GM23338 (cell line): ENCODE data around the gene MAST4. TPM values are rescaled to one million over a fixed set of nuclear protein-coding genes. Genes with fewer than 3 reads are reported as not detected.

ENCODE experiments used
- ATAC-seq: fragments of 200-7000 bp; cut with Tn5 transposase; 3 replicates; pipeline ENCODE4 v1.9.1; 2020
- DNase-seq: peaks from one replicate; pipeline ENCODE4 v3.0.0-alpha.2; 2015; ENCODE audit warnings: low spot score
- H2AFZ ChIP-seq: fragments of 200-600 bp; sonication (generic); 2 replicates; pipeline ENCODE4 v1.8.0; 2016; ENCODE audit warnings: antibody characterized with exemption, mild to moderate bottlenecking, moderate library complexity
- H3F3A ChIP-seq: fragments of 200-600 bp; sonication (generic); replicated peaks from 2 replicates; pipeline ENCODE4 v1.8.0; 2017; ENCODE audit warnings: antibody characterized with exemption, mixed run types, low read depth
- H3K27ac ChIP-seq: fragments of 200-600 bp; sonication (generic); 2 replicates; pipeline ENCODE4 v1.6.1; 2016; ENCODE audit warnings: low read depth
- H3K27me3 ChIP-seq: fragments of 200-600 bp; sonication (generic); 2 replicates; pipeline ENCODE4 v1.8.0; 2016; ENCODE audit warnings: mild to moderate bottlenecking, mixed run types, moderate library complexity; ENCODE audit not compliant: insufficient read depth
- H3K36me3 ChIP-seq: fragments of 200-600 bp; sonication (generic); 2 replicates; pipeline ENCODE4 v1.8.0; 2016; ENCODE audit warnings: mild to moderate bottlenecking; ENCODE audit not compliant: insufficient read depth
- H3K4me1 ChIP-seq: fragments of 200-600 bp; sonication (generic); 2 replicates; pipeline ENCODE4 v1.8.0; 2016; ENCODE audit warnings: mild to moderate bottlenecking, moderate library complexity; ENCODE audit not compliant: insufficient read depth
- H3K4me2 ChIP-seq: fragments of 200-600 bp; sonication (generic); 2 replicates; pipeline ENCODE4 v1.7.1; 2017; ENCODE audit warnings: mixed run types
- H3K4me3 ChIP-seq: fragments of 200-600 bp; sonication (generic); 2 replicates; pipeline ENCODE4 v1.6.1; 2016; ENCODE audit warnings: mixed run types
- H3K79me2 ChIP-seq: fragments of 200-600 bp; sonication (generic); replicated peaks from 2 replicates; pipeline ENCODE4 v1.8.0; 2017; ENCODE audit warnings: mild to moderate bottlenecking; ENCODE audit not compliant: insufficient read depth
- H3K9me2 ChIP-seq: fragments of 200-600 bp; sonication (generic); 2 replicates; pipeline ENCODE4 v1.8.0; 2017; ENCODE audit not compliant: insufficient read depth
- H4K20me1 ChIP-seq: fragments of 200-600 bp; sonication (generic); replicated peaks from 2 replicates; pipeline ENCODE4 v1.8.0; 2017; ENCODE audit warnings: mild to moderate bottlenecking; ENCODE audit not compliant: insufficient read depth
- H3K27ac Mint-ChIP-seq: 2 replicates; pipeline ENCODE4 v1.8.0; 2020; ENCODE audit warnings: inconsistent platforms, mild to moderate bottlenecking, moderate library complexity, mixed read lengths
- H3K27me3 Mint-ChIP-seq: 3 replicates; pipeline ENCODE4 v1.8.0; 2022; ENCODE audit warnings: low read depth, mild to moderate bottlenecking, moderate library complexity, mixed read lengths, inconsistent platforms; ENCODE audit not compliant: insufficient read depth, poor library complexity
- H3K36me3 Mint-ChIP-seq: 3 replicates; pipeline ENCODE4 v1.8.0; 2021; ENCODE audit warnings: low read depth, mild to moderate bottlenecking, inconsistent platforms, moderate library complexity, mixed read lengths
- H3K4me1 Mint-ChIP-seq: 3 replicates; pipeline ENCODE4 v1.8.0; 2020; ENCODE audit warnings: mild to moderate bottlenecking, inconsistent platforms, mixed read lengths
- H3K4me3 Mint-ChIP-seq: 3 replicates; pipeline ENCODE4 v1.8.0; 2021; ENCODE audit warnings: moderate library complexity, mild to moderate bottlenecking, inconsistent platforms, mixed read lengths
- H3K9me3 Mint-ChIP-seq: 3 replicates; pipeline ENCODE4 v1.8.0; 2020; ENCODE audit warnings: moderate library complexity, mild to moderate bottlenecking, inconsistent platforms, mixed read lengths
- CREB1 ChIP-seq: fragments of 250-450 bp; sonication (Bioruptor Pico); IDR thresholded peaks from 2 replicates; pipeline ENCODE4 v1.5.0; 2020; ENCODE audit warnings: low read depth, mild to moderate bottlenecking, moderate library complexity
- ETS1 ChIP-seq: IDR thresholded peaks from 2 replicates; pipeline ENCODE4 v1.6.1; 2016; ENCODE audit warnings: antibody characterized with exemption
- EZH2 ChIP-seq: fragments of 200-600 bp; sonication (generic); IDR thresholded peaks from one replicate; pipeline ENCODE4 v1.8.0; 2017; ENCODE audit warnings: antibody characterized with exemption, mild to moderate bottlenecking, low read depth; ENCODE audit not compliant: unreplicated experiment
- EZH2phosphoT487 ChIP-seq: fragments of 200-600 bp; sonication (generic); IDR thresholded peaks from one replicate; pipeline ENCODE4 v1.8.1; 2018; ENCODE audit warnings: antibody characterized with exemption; ENCODE audit not compliant: unreplicated experiment
- JUNB ChIP-seq: IDR thresholded peaks from one replicate; pipeline ENCODE4 v1.6.1; 2016; ENCODE audit warnings: antibody characterized with exemption; ENCODE audit not compliant: unreplicated experiment
- NANOG ChIP-seq: IDR thresholded peaks from 2 replicates; pipeline ENCODE4 v1.6.1; 2016; ENCODE audit warnings: antibody characterized with exemption, borderline replicate concordance
- POLR2AphosphoS5 ChIP-seq: IDR thresholded peaks from 2 replicates; pipeline ENCODE4 v1.6.1; 2016; ENCODE audit warnings: antibody characterized with exemption, low read depth
- STAT1 ChIP-seq: IDR thresholded peaks from one replicate; pipeline ENCODE4 v1.6.1; 2016; ENCODE audit warnings: antibody characterized with exemption; ENCODE audit not compliant: unreplicated experiment
- ZNF114 ChIP-seq: fragments of 250-450 bp; sonication (Bioruptor Pico); IDR thresholded peaks from 2 replicates; pipeline ENCODE4 v1.5.0; 2020; ENCODE audit warnings: mild to moderate bottlenecking, moderate library complexity
- ZNF331 ChIP-seq: fragments of 250-450 bp; sonication (Bioruptor Pico); IDR thresholded peaks from 2 replicates; pipeline ENCODE4 v1.5.0; 2020; ENCODE audit warnings: low read depth, mild to moderate bottlenecking, moderate library complexity
- polyA plus RNA-seq: library from polyadenylated mRNA; unstranded; fragments of >200 nt; fragmentation: Nextera tagmentation; extraction: Ambion mirVana; gene quantifications from 2 replicates; pipeline ENCODE4 v1.2.1, GENCODE V29; 2016
- total RNA-seq: library from RNA; depleted of rRNA; stranded (reverse); fragments of >200 nt; shearing (Covaris generic); gene quantifications from 2 replicates; pipeline ENCODE4 v1.2.3, GENCODE V29; 2014
- TF ChIP-seq, protein P1 (sequence below): IDR thresholded peaks from one replicate; pipeline ENCODE4 v1.6.1; 2018; ENCODE audit warnings: antibody characterized with exemption; ENCODE audit not compliant: unreplicated experiment
- TF ChIP-seq, protein P2 (sequence below): fragments of 250-450 bp; sonication (Bioruptor Pico); IDR thresholded peaks from 2 replicates; pipeline ENCODE4 v1.5.0; 2020; ENCODE audit warnings: mild to moderate bottlenecking, moderate library complexity
- TF ChIP-seq, protein P3 (sequence below), 2 experiments: fragments of 200-600 bp in 1 of 2; sonication (generic) in 1 of 2; conservative IDR thresholded peaks; 2 replicates each; pipeline versions ENCODE4 v1.5.1 to v1.6.1; 2016 to 2017; ENCODE audit warnings: antibody characterized with exemption in 2 of 2, low read depth in 2 of 2, mild to moderate bottlenecking in 2 of 2, moderate library complexity in 1 of 2

MAST4 gene
- total and polyA plus RNA-seq, 2 experiments from 2014 or later, result 3.6 to 8.5 TPM

- Histone ChIP-seq H4K20me1 (no peaks in the 10 kb centered on the region), H2AFZ (no peak overlapping the region), H3K4me2 (no peak overlapping the region), H3K79me2 (no peaks in the 10 kb centered on the region), H3K4me3 (no peak overlapping the region), H3K36me3 (no peaks in the 10 kb centered on the region), H3K4me1 (no peaks in the 10 kb centered on the region; the same call in 1 of the 2 replicates), H3K27ac (no peak overlapping the region), H3K9me2 (0 out of 2 replicates have a peak, but pooled peaks cover 3% of the 10 kb centered on the region), H3K27me3 (no peaks in the 10 kb centered on the region), H3F3A (no peaks in the 10 kb centered on the region)
- DNase-seq (no peak), ATAC-seq (no peak)
- H3K27ac Mint-ChIP-seq, result no peak overlapping the region
- TF ChIP-seq ZNF331 (CRISPR knock-in tag) (no peak), EZH2 (no peak), EZH2phosphoT487 (no peak), NANOG (no peak), POLR2AphosphoS5 (no peak), JUNB (no peak), STAT1 (no peak), ZNF114 (no peak), CREB1 (no peak), ETS1 (no peak)
- TF ChIP-seq, protein P1, sequence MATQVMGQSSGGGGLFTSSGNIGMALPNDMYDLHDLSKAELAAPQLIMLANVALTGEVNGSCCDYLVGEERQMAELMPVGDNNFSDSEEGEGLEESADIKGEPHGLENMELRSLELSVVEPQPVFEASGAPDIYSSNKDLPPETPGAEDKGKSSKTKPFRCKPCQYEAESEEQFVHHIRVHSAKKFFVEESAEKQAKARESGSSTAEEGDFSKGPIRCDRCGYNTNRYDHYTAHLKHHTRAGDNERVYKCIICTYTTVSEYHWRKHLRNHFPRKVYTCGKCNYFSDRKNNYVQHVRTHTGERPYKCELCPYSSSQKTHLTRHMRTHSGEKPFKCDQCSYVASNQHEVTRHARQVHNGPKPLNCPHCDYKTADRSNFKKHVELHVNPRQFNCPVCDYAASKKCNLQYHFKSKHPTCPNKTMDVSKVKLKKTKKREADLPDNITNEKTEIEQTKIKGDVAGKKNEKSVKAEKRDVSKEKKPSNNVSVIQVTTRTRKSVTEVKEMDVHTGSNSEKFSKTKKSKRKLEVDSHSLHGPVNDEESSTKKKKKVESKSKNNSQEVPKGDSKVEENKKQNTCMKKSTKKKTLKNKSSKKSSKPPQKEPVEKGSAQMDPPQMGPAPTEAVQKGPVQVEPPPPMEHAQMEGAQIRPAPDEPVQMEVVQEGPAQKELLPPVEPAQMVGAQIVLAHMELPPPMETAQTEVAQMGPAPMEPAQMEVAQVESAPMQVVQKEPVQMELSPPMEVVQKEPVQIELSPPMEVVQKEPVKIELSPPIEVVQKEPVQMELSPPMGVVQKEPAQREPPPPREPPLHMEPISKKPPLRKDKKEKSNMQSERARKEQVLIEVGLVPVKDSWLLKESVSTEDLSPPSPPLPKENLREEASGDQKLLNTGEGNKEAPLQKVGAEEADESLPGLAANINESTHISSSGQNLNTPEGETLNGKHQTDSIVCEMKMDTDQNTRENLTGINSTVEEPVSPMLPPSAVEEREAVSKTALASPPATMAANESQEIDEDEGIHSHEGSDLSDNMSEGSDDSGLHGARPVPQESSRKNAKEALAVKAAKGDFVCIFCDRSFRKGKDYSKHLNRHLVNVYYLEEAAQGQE, result no peak
- TF ChIP-seq, protein P2, sequence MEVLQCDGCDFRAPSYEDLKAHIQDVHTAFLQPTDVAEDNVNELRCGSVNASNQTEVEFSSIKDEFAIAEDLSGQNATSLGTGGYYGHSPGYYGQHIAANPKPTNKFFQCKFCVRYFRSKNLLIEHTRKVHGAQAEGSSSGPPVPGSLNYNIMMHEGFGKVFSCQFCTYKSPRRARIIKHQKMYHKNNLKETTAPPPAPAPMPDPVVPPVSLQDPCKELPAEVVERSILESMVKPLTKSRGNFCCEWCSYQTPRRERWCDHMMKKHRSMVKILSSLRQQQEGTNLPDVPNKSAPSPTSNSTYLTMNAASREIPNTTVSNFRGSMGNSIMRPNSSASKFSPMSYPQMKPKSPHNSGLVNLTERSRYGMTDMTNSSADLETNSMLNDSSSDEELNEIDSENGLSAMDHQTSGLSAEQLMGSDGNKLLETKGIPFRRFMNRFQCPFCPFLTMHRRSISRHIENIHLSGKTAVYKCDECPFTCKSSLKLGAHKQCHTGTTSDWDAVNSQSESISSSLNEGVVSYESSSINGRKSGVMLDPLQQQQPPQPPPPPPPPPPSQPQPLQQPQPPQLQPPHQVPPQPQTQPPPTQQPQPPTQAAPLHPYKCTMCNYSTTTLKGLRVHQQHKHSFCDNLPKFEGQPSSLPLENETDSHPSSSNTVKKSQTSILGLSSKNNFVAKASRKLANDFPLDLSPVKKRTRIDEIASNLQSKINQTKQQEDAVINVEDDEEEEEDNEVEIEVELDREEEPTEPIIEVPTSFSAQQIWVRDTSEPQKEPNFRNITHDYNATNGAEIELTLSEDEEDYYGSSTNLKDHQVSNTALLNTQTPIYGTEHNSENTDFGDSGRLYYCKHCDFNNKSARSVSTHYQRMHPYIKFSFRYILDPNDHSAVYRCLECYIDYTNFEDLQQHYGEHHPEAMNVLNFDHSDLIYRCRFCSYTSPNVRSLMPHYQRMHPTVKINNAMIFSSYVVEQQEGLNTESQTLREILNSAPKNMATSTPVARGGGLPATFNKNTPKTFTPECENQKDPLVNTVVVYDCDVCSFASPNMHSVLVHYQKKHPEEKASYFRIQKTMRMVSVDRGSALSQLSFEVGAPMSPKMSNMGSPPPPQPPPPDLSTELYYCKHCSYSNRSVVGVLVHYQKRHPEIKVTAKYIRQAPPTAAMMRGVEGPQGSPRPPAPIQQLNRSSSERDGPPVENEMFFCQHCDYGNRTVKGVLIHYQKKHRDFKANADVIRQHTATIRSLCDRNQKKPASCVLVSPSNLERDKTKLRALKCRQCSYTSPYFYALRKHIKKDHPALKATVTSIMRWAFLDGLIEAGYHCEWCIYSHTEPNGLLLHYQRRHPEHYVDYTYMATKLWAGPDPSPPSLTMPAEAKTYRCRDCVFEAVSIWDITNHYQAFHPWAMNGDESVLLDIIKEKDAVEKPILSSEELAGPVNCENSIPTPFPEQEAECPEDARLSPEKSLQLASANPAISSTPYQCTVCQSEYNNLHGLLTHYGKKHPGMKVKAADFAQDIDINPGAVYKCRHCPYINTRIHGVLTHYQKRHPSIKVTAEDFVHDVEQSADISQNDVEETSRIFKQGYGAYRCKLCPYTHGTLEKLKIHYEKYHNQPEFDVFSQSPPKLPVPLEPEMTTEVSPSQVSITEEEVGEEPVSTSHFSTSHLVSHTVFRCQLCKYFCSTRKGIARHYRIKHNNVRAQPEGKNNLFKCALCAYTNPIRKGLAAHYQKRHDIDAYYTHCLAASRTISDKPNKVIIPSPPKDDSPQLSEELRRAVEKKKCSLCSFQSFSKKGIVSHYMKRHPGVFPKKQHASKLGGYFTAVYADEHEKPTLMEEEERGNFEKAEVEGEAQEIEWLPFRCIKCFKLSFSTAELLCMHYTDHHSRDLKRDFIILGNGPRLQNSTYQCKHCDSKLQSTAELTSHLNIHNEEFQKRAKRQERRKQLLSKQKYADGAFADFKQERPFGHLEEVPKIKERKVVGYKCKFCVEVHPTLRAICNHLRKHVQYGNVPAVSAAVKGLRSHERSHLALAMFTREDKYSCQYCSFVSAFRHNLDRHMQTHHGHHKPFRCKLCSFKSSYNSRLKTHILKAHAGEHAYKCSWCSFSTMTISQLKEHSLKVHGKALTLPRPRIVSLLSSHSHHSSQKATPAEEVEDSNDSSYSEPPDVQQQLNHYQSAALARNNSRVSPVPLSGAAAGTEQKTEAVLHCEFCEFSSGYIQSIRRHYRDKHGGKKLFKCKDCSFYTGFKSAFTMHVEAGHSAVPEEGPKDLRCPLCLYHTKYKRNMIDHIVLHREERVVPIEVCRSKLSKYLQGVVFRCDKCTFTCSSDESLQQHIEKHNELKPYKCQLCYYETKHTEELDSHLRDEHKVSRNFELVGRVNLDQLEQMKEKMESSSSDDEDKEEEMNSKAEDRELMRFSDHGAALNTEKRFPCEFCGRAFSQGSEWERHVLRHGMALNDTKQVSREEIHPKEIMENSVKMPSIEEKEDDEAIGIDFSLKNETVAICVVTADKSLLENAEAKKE (CRISPR knock-in tag), result no peak
- TF ChIP-seq, protein P3, sequence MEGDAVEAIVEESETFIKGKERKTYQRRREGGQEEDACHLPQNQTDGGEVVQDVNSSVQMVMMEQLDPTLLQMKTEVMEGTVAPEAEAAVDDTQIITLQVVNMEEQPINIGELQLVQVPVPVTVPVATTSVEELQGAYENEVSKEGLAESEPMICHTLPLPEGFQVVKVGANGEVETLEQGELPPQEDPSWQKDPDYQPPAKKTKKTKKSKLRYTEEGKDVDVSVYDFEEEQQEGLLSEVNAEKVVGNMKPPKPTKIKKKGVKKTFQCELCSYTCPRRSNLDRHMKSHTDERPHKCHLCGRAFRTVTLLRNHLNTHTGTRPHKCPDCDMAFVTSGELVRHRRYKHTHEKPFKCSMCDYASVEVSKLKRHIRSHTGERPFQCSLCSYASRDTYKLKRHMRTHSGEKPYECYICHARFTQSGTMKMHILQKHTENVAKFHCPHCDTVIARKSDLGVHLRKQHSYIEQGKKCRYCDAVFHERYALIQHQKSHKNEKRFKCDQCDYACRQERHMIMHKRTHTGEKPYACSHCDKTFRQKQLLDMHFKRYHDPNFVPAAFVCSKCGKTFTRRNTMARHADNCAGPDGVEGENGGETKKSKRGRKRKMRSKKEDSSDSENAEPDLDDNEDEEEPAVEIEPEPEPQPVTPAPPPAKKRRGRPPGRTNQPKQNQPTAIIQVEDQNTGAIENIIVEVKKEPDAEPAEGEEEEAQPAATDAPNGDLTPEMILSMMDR (conservative IDR thresholded peaks at IDR 0.05; ENCODE audit: low read depth in 2 of 2), result no peak
- no peaks in the 10 kb centered on the region for H3K27me3 Mint-ChIP-seq
- no peaks in the 10 kb centered on the region for H3K36me3 Mint-ChIP-seq
- H3K9me3 Mint-ChIP-seq, result no peaks in the 10 kb centered on the region
- H3K4me1 Mint-ChIP-seq, result peaks cover 5% of the 10 kb centered on the region; the same call in 2 of the 3 replicates
- H3K4me3 Mint-ChIP-seq, result no peak overlapping the region
These were observed 397.7 kb downstream of the MAST4 start for GRCh38 chr5:66993882-66994281.
